ENCODE results near the gene BMPR1B. TPM values are rescaled to one million over a fixed set of nuclear protein-coding genes. Genes with fewer than 3 reads are reported as not detected.

BMPR1B gene
- total RNA-seq, 1 experiment from 2014 or later: 0.35 TPM

GRCh38 chr4:94814237-94814636, 56.5 kb downstream of the BMPR1B start:
- no peak overlapping the region for H2BK20ac ChIP-seq (ENCODE audit: low read depth, low read length, poor library complexity, severe bottlenecking)
- Mint-ChIP-seq H3K27me3 (ENCODE audit: low read depth) (no peaks in the 10 kb centered on the region), H3K36me3 (ENCODE audit: insufficient read depth in 1 of 3, low read depth in 3 of 3) (no peaks in the 10 kb centered on the region), H3K4me3 (no peak overlapping the region), H3K4me1 (no peaks in the 10 kb centered on the region), H3K27ac (no peak overlapping the region), H3K9me3 (no peaks in the 10 kb centered on the region)
- no peak overlapping the region for H2BK12ac ChIP-seq (ENCODE audit: insufficient read length, low read depth, low read length)
- H3K4me2 ChIP-seq (ENCODE audit: insufficient read depth, insufficient read length, low read length): no peak overlapping the region
- H2BK120ac ChIP-seq (ENCODE audit: low read depth, low read length, poor library complexity, severe bottlenecking): no peak overlapping the region
- DNase-seq: no peak
- H2AFZ ChIP-seq (ENCODE audit: low read length): no peak overlapping the region
- no peaks in the 10 kb centered on the region for H3K27me3 ChIP-seq (ENCODE audit: insufficient read depth, low read length)
- H3K18ac ChIP-seq (ENCODE audit: insufficient read length, low read depth, low read length): no peak overlapping the region
- no peaks in the 10 kb centered on the region for H4K20me1 ChIP-seq (ENCODE audit: control insufficient read depth, insufficient read depth, insufficient read length)
- H3K4ac ChIP-seq (ENCODE audit: low read depth, low read length): no peak overlapping the region
- no peak overlapping the region for H3T11ph ChIP-seq (ENCODE audit: low read length)
- H3K4me1 ChIP-seq (ENCODE audit: insufficient read depth, low read length): peaks cover 2% of the 10 kb centered on the region; the same call in 1 of the 2 replicates
- H4K91ac ChIP-seq (ENCODE audit: insufficient read length, low read depth, low read length): no peak overlapping the region
- H3K9me3 ChIP-seq (ENCODE audit: control insufficient read depth, low read depth, low read length): no peaks in the 10 kb centered on the region
- no peak overlapping the region for H2AK5ac ChIP-seq (ENCODE audit: insufficient read length, low read length)
- H3K79me2 ChIP-seq (ENCODE audit: insufficient read depth, low read length): no peaks in the 10 kb centered on the region
- no peak overlapping the region for H4K8ac ChIP-seq (replicated peaks; ENCODE audit: insufficient read length, low read depth, low read length)
- TF ChIP-seq, protein P1, sequence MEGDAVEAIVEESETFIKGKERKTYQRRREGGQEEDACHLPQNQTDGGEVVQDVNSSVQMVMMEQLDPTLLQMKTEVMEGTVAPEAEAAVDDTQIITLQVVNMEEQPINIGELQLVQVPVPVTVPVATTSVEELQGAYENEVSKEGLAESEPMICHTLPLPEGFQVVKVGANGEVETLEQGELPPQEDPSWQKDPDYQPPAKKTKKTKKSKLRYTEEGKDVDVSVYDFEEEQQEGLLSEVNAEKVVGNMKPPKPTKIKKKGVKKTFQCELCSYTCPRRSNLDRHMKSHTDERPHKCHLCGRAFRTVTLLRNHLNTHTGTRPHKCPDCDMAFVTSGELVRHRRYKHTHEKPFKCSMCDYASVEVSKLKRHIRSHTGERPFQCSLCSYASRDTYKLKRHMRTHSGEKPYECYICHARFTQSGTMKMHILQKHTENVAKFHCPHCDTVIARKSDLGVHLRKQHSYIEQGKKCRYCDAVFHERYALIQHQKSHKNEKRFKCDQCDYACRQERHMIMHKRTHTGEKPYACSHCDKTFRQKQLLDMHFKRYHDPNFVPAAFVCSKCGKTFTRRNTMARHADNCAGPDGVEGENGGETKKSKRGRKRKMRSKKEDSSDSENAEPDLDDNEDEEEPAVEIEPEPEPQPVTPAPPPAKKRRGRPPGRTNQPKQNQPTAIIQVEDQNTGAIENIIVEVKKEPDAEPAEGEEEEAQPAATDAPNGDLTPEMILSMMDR (conservative IDR thresholded peaks at IDR 0.05): no peak
- no peaks in the 10 kb centered on the region for H3K23me2 ChIP-seq (ENCODE audit: insufficient read length, low read depth, low read length, poor library complexity, severe bottlenecking)
- no peak overlapping the region for H2BK5ac ChIP-seq (ENCODE audit: insufficient read length, low read length)
- no peaks in the 10 kb centered on the region for H3K79me1 ChIP-seq (ENCODE audit: insufficient read depth, low read depth, low read length, poor library complexity, severe bottlenecking)
- H3K27ac ChIP-seq (ENCODE audit: insufficient read length, low read depth, low read length): no peak overlapping the region
- no peak overlapping the region for H2BK15ac ChIP-seq (ENCODE audit: low read depth, low read length)
- H3K14ac ChIP-seq (ENCODE audit: insufficient read depth, low read length): no peak overlapping the region
- no peak overlapping the region for H4K5ac ChIP-seq (ENCODE audit: insufficient read length, low read depth, low read length)
- no peak overlapping the region for H3K56ac ChIP-seq (ENCODE audit: insufficient read length, low read depth, low read length)
- H3K23ac ChIP-seq (ENCODE audit: insufficient read length, low read depth, low read length): no peak overlapping the region
- H3K9ac ChIP-seq (ENCODE audit: extremely low read depth, insufficient read length, low read length): no peak overlapping the region

Measured in H9 (cell line).